ENCODE results near the gene PCBP1.

PCBP1 gene

GRCh38 chr2:70078384-70078783, 8.9 kb upstream of the PCBP1 start:
- peak in 2 of 3 donors; percentile 55 to 65 for DNase-seq
- CTCF ChIA-PET, result interaction anchor here (1.0 to 1.4 kb wide), 5 partner anchors 9 to 168 kb away, joined by 3 to 7 read pairs (median 4); partner anchors contain the start of gene PCBP1
- Histone ChIP-seq H3K4me3 (ENCODE audit: control insufficient read depth in 1 of 7, extremely low read depth in 1 of 7, insufficient read depth in 4 of 7, low read depth in 2 of 7, low read length in 6 of 7) (peak overlapping the region in 1 of 7 experiments; percentile 30), H3K36me3 (ENCODE audit: control insufficient read depth in 4 of 4, insufficient read depth in 4 of 4, low read length in 3 of 4) (peaks cover 22 to 55% (median 31%) of the 10 kb centered on the region in 4 experiments), H3K4me1 (ENCODE audit: control extremely low read depth in 1 of 4, control insufficient read depth in 4 of 4, insufficient read depth in 4 of 4, low read length in 3 of 4) (peaks cover 6 to 20% (median 12%) of the 10 kb centered on the region in 4 experiments), H3K27ac (ENCODE audit: insufficient read depth in 1 of 2, low read depth in 1 of 2, low read length in 2 of 2, poor library complexity in 1 of 2, severe bottlenecking in 2 of 2) (peak overlapping the region; percentile 17 to 67), H3K9me3 (ENCODE audit: control extremely low read depth in 1 of 5, control insufficient read depth in 4 of 5, insufficient read depth in 2 of 5, low read depth in 1 of 5, low read length in 4 of 5) (no peaks in the 10 kb centered on the region), H3K27me3 (replicated peaks in 2 of 5; ENCODE audit: control insufficient read depth in 4 of 5, insufficient read depth in 5 of 5, low read length in 4 of 5) (no peaks in the 10 kb centered on the region)
- POLR2A ChIA-PET, result interaction anchor here (1.5 to 2.1 kb wide), 2 partner anchors 64 to 165 kb away, joined by 4 to 5 read pairs; no protein-coding TSS in a partner anchor

- no peak overlapping the region for H3K27ac ChIP-seq (ENCODE audit: insufficient read depth in 1 of 2, low read depth in 1 of 2, low read length in 2 of 2, poor library complexity in 1 of 2, severe bottlenecking in 2 of 2)
- peaks cover 20 to 43% (median 31%) of the 10 kb centered on the region in 4 experiments for H3K4me1 ChIP-seq (ENCODE audit: control extremely low read depth in 1 of 4, control insufficient read depth in 4 of 4, insufficient read depth in 4 of 4, low read length in 3 of 4)
- no peaks in the 10 kb centered on the region for H3K27me3 ChIP-seq (replicated peaks in 2 of 5; ENCODE audit: control insufficient read depth in 4 of 5, insufficient read depth in 5 of 5, low read length in 4 of 5)
- ChIA-PET POLR2A (no interaction called here), CTCF (interaction anchor here (0.9 to 2.4 kb wide), 4 partner anchors 8 to 169 kb away, joined by 3 to 7 read pairs (median 4); no protein-coding TSS in a partner anchor)
- 97% methylated on average over 3 of the region's 3 CpGs for WGBS (ENCODE audit: insufficient coverage)
- H3K36me3 ChIP-seq (ENCODE audit: control insufficient read depth in 4 of 4, insufficient read depth in 4 of 4, low read length in 3 of 4), result peaks cover 17 to 47% (median 28%) of the 10 kb centered on the region in 4 experiments
- no peak for DNase-seq
- H3K4me3 ChIP-seq (ENCODE audit: control insufficient read depth in 1 of 7, extremely low read depth in 1 of 7, insufficient read depth in 4 of 7, low read depth in 2 of 7, low read length in 6 of 7), result no peak overlapping the region
- H3K9me3 ChIP-seq (ENCODE audit: control extremely low read depth in 1 of 5, control insufficient read depth in 4 of 5, insufficient read depth in 2 of 5, low read depth in 1 of 5, low read length in 4 of 5), result no peaks in the 10 kb centered on the region
Measured at GRCh38 chr2:70080610-70081200, 6.6 kb upstream of the PCBP1 start.

GRCh38 chr2:70081221-70081620, 6.1 kb upstream of the PCBP1 start:
- H3K4me3 ChIP-seq (ENCODE audit: control insufficient read depth in 1 of 7, extremely low read depth in 1 of 7, insufficient read depth in 4 of 7, low read depth in 2 of 7, low read length in 6 of 7), result no peak overlapping the region
- WGBS (ENCODE audit: insufficient coverage), result 100% methylated on average over 3 of the region's 5 CpGs
- H3K27me3 ChIP-seq (replicated peaks in 2 of 5; ENCODE audit: control insufficient read depth in 4 of 5, insufficient read depth in 5 of 5, low read length in 4 of 5), result no peaks in the 10 kb centered on the region
- H3K36me3 ChIP-seq (ENCODE audit: control insufficient read depth in 4 of 4, insufficient read depth in 4 of 4, low read length in 3 of 4), result peaks cover 13 to 42% (median 24%) of the 10 kb centered on the region in 4 experiments
- POLR2A ChIA-PET, result interaction anchor here (0.7 kb wide), 1 partner anchor 47 kb away, joined by 3 read pairs; no protein-coding TSS in a partner anchor
- CTCF ChIA-PET, result interaction anchor here (0.9 to 2.4 kb wide), 4 partner anchors 8 to 170 kb away, joined by 3 to 7 read pairs (median 4); no protein-coding TSS in a partner anchor
- DNase-seq, result no peak
- H3K9me3 ChIP-seq (ENCODE audit: control extremely low read depth in 1 of 5, control insufficient read depth in 4 of 5, insufficient read depth in 2 of 5, low read depth in 1 of 5, low read length in 4 of 5), result no peaks in the 10 kb centered on the region
- H3K27ac ChIP-seq (ENCODE audit: insufficient read depth in 1 of 2, low read depth in 1 of 2, low read length in 2 of 2, poor library complexity in 1 of 2, severe bottlenecking in 2 of 2), result no peak overlapping the region
- H3K4me1 ChIP-seq (ENCODE audit: control extremely low read depth in 1 of 4, control insufficient read depth in 4 of 4, insufficient read depth in 4 of 4, low read length in 3 of 4), result peaks cover 23 to 48% (median 35%) of the 10 kb centered on the region in 4 experiments

DNA sequence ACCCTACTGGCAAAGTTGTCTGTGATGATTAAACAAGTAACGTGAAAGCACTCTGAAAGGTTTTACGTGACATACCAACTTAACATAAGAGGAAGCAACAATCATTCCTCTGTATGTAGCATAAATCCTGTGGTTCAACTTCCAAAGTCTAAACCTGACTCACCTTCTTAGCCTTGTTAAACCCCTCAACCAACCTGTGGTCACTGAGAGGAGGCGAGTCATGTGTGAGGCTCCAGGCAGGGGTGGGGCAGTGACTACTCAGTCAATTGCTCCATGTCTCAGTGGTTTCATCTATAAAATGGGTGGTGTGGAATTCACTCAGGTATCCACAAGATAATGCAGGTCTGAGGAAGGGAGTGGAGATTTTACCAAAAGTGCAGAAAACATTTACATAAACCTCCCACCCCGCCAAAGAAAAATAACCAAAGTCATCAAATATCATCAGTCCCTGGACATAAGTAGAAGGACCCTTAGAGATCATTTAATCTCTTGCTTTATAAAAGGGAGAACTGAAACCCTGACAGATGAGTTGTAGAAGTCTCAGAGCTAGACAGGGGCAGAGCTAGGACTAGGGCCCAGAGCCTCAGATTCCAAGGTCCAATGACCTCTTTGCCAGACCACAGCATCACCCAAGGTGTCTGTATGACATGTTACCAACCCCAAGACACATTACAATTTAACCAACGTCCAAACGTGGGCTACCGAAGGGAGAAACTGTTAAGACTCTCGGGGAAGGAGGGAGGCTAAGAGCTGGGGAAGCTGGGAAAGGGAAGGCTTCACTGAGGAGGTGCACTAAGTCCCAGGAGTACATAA, 3.7 kb upstream of the PCBP1 start:
- H3K36me3 ChIP-seq (ENCODE audit: control insufficient read depth in 4 of 4, insufficient read depth in 4 of 4, low read length in 3 of 4), result peaks cover 3 to 38% (median 21%) of the 10 kb centered on the region in 4 experiments
- no peak overlapping the region for H3K27ac ChIP-seq (ENCODE audit: insufficient read depth in 1 of 2, low read depth in 1 of 2, low read length in 2 of 2, poor library complexity in 1 of 2, severe bottlenecking in 2 of 2)

DNA sequence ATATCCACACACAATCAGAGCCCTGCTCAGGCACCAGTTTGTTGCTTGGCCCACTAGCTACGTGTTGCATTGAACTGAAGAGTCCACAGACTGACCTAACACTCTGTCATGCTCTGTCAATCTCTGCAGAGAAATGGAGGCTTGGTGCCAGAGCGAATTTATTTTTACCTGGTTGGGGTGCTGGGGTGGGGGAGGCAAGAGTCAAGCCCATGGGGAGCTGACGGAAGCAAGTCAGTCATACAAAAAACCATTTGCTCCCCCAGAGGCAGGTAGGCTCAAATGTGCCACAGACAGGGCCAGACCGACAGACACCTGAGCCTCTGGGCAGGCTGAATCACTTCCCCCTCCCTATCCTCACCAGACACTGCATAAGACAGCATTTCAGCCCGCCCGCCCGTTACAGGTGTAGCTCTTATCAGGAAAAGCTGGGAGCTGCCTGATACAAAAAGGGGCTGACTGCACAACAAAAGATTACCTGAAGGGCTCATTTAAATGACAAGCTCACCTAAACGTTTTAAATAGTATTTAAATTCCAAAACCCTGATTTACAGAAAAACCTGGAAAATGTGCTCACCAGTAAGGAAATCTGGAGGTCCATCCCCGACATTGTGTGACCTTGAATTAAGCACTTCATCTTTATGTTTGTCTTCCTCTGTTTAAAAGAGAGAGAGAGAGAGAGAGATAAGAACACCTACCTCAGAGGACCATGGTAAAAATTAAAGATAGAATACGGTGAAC, 2.1 kb upstream of the PCBP1 start:
- H3K27ac ChIP-seq (ENCODE audit: insufficient read depth in 1 of 2, low read depth in 1 of 2, low read length in 2 of 2, poor library complexity in 1 of 2, severe bottlenecking in 2 of 2), result peak overlapping the region; percentile 100
- WGBS (ENCODE audit: insufficient coverage), result 37% methylated on average over 7 of the region's 10 CpGs

More for the DNA sequence above, 3.7 kb upstream of the PCBP1 start:
- Histone ChIP-seq H3K27me3 (replicated peaks in 2 of 5; ENCODE audit: control insufficient read depth in 4 of 5, insufficient read depth in 5 of 5, low read length in 4 of 5) (no peaks in the 10 kb centered on the region), H3K9me3 (ENCODE audit: control extremely low read depth in 1 of 5, control insufficient read depth in 4 of 5, insufficient read depth in 2 of 5, low read depth in 1 of 5, low read length in 4 of 5) (no peaks in the 10 kb centered on the region), H3K4me1 (ENCODE audit: control extremely low read depth in 1 of 4, control insufficient read depth in 4 of 4, insufficient read depth in 4 of 4, low read length in 3 of 4) (peaks cover 18 to 52% (median 35%) of the 10 kb centered on the region in 4 experiments), H3K4me3 (ENCODE audit: control insufficient read depth in 1 of 7, extremely low read depth in 1 of 7, insufficient read depth in 4 of 7, low read depth in 2 of 7, low read length in 6 of 7) (peak overlapping the region in 1 of 7 experiments; percentile 41)
- ChIA-PET CTCF (interaction anchor here (1.0 to 3.3 kb wide), 3 partner anchors 10 to 55 kb away, joined by 3 to 13 read pairs (median 5); no protein-coding TSS in a partner anchor), POLR2A (no interaction called here)
- 91% methylated on average over 6 of the region's 8 CpGs for WGBS (ENCODE audit: insufficient coverage)
- peak in 2 of 3 donors; percentile 66 to 79 for DNase-seq

DNA sequence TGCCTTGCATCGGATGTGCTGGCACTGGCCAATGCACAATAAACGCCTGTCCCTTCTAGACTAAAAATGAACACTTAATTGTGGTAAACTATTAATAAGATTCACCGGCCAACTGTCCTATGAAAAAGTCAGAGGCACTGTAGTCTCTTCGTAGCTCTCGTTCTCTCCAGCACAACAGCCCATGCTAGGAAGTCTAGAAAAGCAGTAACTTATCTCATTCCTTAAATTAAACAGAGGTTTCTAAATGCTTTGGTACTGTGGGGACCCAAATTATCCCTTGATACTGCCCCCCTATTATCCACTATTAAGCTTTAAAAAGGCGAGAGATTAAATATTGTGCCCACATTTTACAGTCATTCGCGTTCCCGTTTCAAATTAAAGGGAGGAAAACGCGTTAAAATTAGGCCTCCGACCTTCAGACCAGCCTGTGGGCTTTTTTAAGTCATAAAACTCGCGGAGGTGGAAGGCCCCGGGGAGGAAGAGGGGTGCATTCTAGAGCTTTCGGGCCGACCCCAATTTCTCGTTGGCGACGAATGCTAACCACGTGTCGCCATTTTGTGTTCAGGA, 1.5 kb upstream of the PCBP1 start:
- 7% methylated on average over 17 of the region's 22 CpGs for WGBS (ENCODE audit: insufficient coverage)
- Histone ChIP-seq H3K36me3 (ENCODE audit: control insufficient read depth in 4 of 4, insufficient read depth in 4 of 4, low read length in 3 of 4) (peaks cover 3 to 37% (median 20%) of the 10 kb centered on the region in 4 experiments), H3K9me3 (ENCODE audit: control extremely low read depth in 1 of 5, control insufficient read depth in 4 of 5, insufficient read depth in 2 of 5, low read depth in 1 of 5, low read length in 4 of 5) (no peaks in the 10 kb centered on the region), H3K27ac (ENCODE audit: insufficient read depth in 1 of 2, low read depth in 1 of 2, low read length in 2 of 2, poor library complexity in 1 of 2, severe bottlenecking in 2 of 2) (peak overlapping the region; percentile 100), H3K4me1 (ENCODE audit: control extremely low read depth in 1 of 4, control insufficient read depth in 4 of 4, insufficient read depth in 4 of 4, low read length in 3 of 4) (peaks cover 30 to 63% (median 45%) of the 10 kb centered on the region in 4 experiments), H3K4me3 (ENCODE audit: control insufficient read depth in 1 of 7, extremely low read depth in 1 of 7, insufficient read depth in 4 of 7, low read depth in 2 of 7, low read length in 6 of 7) (peak overlapping the region; percentile 37 to 93 (median 81)), H3K27me3 (replicated peaks in 2 of 5; ENCODE audit: control insufficient read depth in 4 of 5, insufficient read depth in 5 of 5, low read length in 4 of 5) (no peaks in the 10 kb centered on the region)
- CTCF ChIA-PET, result interaction anchor here (0.7 to 2.5 kb wide), 11 partner anchors 10 to 172 kb away, joined by 3 to 14 read pairs (median 4); no protein-coding TSS in a partner anchor
- POLR2A ChIA-PET, result interaction anchor here (0.5 to 2.8 kb wide), 9 partner anchors 10 to 171 kb away, joined by 3 to 14 read pairs (median 5); partner anchors contain the start of gene MXD1
- no peak for DNase-seq

More for the DNA sequence above, 2.1 kb upstream of the PCBP1 start:
- ChIA-PET POLR2A (interaction anchor here (0.5 to 2.8 kb wide), 8 partner anchors 10 to 171 kb away, joined by 3 to 14 read pairs (median 4); partner anchors contain the start of gene MXD1), CTCF (interaction anchor here (0.7 to 3.3 kb wide), 15 partner anchors 11 to 171 kb away, joined by 3 to 14 read pairs (median 3); no protein-coding TSS in a partner anchor)
- peak in 1 of 3 donors; percentile 31 for DNase-seq
- Histone ChIP-seq H3K4me3 (ENCODE audit: control insufficient read depth in 1 of 7, extremely low read depth in 1 of 7, insufficient read depth in 4 of 7, low read depth in 2 of 7, low read length in 6 of 7) (peak overlapping the region in 6 of 7 experiments; percentile 35 to 82 (median 79)), H3K27me3 (replicated peaks in 2 of 5; ENCODE audit: control insufficient read depth in 4 of 5, insufficient read depth in 5 of 5, low read length in 4 of 5) (no peaks in the 10 kb centered on the region), H3K36me3 (ENCODE audit: control insufficient read depth in 4 of 4, insufficient read depth in 4 of 4, low read length in 3 of 4) (peaks cover 3 to 35% (median 21%) of the 10 kb centered on the region in 4 experiments), H3K9me3 (ENCODE audit: control extremely low read depth in 1 of 5, control insufficient read depth in 4 of 5, insufficient read depth in 2 of 5, low read depth in 1 of 5, low read length in 4 of 5) (no peaks in the 10 kb centered on the region), H3K4me1 (ENCODE audit: control extremely low read depth in 1 of 4, control insufficient read depth in 4 of 4, insufficient read depth in 4 of 4, low read length in 3 of 4) (peaks cover 24 to 59% (median 41%) of the 10 kb centered on the region in 4 experiments)

Data from common myeloid progenitor, CD34-positive (primary cell).